Activated CD4-positive, alpha-beta memory T cell treated with anti-CD3 and anti-CD28 coated beads for 36 hours (primary cell): ENCODE data around the gene KCNS1. TPM values are rescaled to one million over a fixed set of nuclear protein-coding genes. Genes with fewer than 3 reads are reported as not detected.

Experiments
- CTCF ChIA-PET: fragments of 350-600 bp; sonication (Branson Sonifier 250); formaldehyde crosslinking; loops from one replicate; lab custom pipeline; 2021; ENCODE audit warnings: antibody characterized with exemption, inconsistent platforms; lab: Charles Lee
- POLR2A ChIA-PET: fragments of 350-600 bp; sonication (Branson Sonifier 250); formaldehyde crosslinking; loops from one replicate; lab custom pipeline; 2021; ENCODE audit warnings: antibody characterized with exemption; lab: Charles Lee
- DNase-seq: peaks from one replicate; pipeline ENCODE4 v3.0.0-alpha.2; 2020
- H3K27ac Mint-ChIP-seq: one replicate; pipeline ENCODE4 v1.8.0; 2021; ENCODE audit warnings: mixed read lengths
- H3K27me3 Mint-ChIP-seq: one replicate; pipeline ENCODE4 v1.8.0; 2021; ENCODE audit warnings: mixed read lengths
- H3K36me3 Mint-ChIP-seq: one replicate; pipeline ENCODE4 v1.8.0; 2021; ENCODE audit warnings: mixed read lengths
- H3K4me1 Mint-ChIP-seq: one replicate; pipeline ENCODE4 v1.8.0; 2021; ENCODE audit warnings: low read depth, mixed read lengths
- H3K4me3 Mint-ChIP-seq: one replicate; pipeline ENCODE4 v1.8.0; 2021; ENCODE audit warnings: mild to moderate bottlenecking, mixed read lengths
- H3K9me3 Mint-ChIP-seq: one replicate; pipeline ENCODE4 v1.8.0; 2021; ENCODE audit warnings: mixed read lengths
- intact Hi-C: fragments of 100-400 bp; cut with micrococcal nuclease; formaldehyde crosslinking; loops from one replicate; pipeline ENCODE4 v1.15.1; 2023
- total RNA-seq, 2 experiments: library from RNA; stranded (reverse); gene quantifications; one replicate each; pipeline ENCODE4 v1.2.3, GENCODE V29; 2021

KCNS1 gene
- total RNA-seq, 2 experiments from 2014 or later, result 0.34 to 0.45 TPM

- intact Hi-C loops, result no loop called here
- no peak overlapping the region for H3K4me3 Mint-ChIP-seq
- POLR2A ChIA-PET, result no interaction called here
Measured at GRCh38 chr20:45092898-45093297, 8.0 kb downstream of the KCNS1 start.

GRCh38 chr20:45091366-45091765 is 9.6 kb downstream of the KCNS1 start:
- H3K36me3 Mint-ChIP-seq, result peaks cover 7% of the 10 kb centered on the region
- ChIA-PET POLR2A (no interaction called here), CTCF (interaction anchor here (7.8 kb wide), 1 partner anchor 21 kb away, joined by 108 read pairs; the partner anchor contains the start of gene WFDC5)
- no peak overlapping the region for H3K4me3 Mint-ChIP-seq
- DNase-seq, result no peak
- no peaks in the 10 kb centered on the region for H3K27me3 Mint-ChIP-seq
- intact Hi-C loops, result no loop called here
- H3K9me3 Mint-ChIP-seq, result no peaks in the 10 kb centered on the region
- no peak overlapping the region for H3K27ac Mint-ChIP-seq
- peaks cover 3% of the 10 kb centered on the region for H3K4me1 Mint-ChIP-seq

More at GRCh38 chr20:45092898-45093297, 8.0 kb downstream of the KCNS1 start:
- no peak for DNase-seq
- no peak overlapping the region for H3K27ac Mint-ChIP-seq
- no peaks in the 10 kb centered on the region for H3K36me3 Mint-ChIP-seq
- CTCF ChIA-PET, result interaction anchor here (0.6 to 7.8 kb wide), 6 partner anchors 13 to 80 kb away, joined by 3 to 185 read pairs (median 80); partner anchors contain the start of gene WFDC5
- peaks cover 6% of the 10 kb centered on the region for H3K4me1 Mint-ChIP-seq
- no peaks in the 10 kb centered on the region for H3K9me3 Mint-ChIP-seq
- peaks cover 9% of the 10 kb centered on the region for H3K27me3 Mint-ChIP-seq

DNA sequence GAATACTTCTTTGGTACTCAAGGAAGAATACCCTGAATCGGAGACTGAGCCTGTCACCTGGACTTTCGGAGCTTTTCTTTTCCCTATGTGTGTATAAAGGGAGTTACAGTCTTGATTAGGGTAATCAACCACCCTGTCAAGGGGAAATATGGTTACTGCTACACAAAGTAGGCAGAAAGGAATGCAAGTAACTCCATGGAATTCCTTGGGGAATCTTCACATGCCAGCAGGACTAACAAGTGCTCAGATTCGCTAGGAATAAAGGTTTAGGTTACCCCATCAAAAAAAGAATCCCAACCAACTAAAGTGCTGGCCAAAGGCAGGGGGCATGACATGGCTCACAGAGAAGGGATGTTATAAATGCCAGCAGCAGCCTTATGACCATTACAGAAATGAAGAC is 10.4 kb downstream of the KCNS1 start:
- CTCF ChIA-PET, result interaction anchor here (1.3 kb wide), 1 partner anchor 46 kb away, joined by 4 read pairs; no protein-coding TSS in a partner anchor
- Mint-ChIP-seq H3K27me3 (no peaks in the 10 kb centered on the region), H3K9me3 (no peaks in the 10 kb centered on the region), H3K4me1 (peaks cover 3% of the 10 kb centered on the region), H3K36me3 (peaks cover 14% of the 10 kb centered on the region), H3K4me3 (no peak overlapping the region), H3K27ac (no peak overlapping the region)
- POLR2A ChIA-PET, result no interaction called here
- no peak for DNase-seq
- intact Hi-C loops, result no loop called here

- no peaks in the 10 kb centered on the region for H3K9me3 Mint-ChIP-seq
Measured at GRCh38 chr20:45088247-45088646, 12.7 kb downstream of the KCNS1 start.

DNA sequence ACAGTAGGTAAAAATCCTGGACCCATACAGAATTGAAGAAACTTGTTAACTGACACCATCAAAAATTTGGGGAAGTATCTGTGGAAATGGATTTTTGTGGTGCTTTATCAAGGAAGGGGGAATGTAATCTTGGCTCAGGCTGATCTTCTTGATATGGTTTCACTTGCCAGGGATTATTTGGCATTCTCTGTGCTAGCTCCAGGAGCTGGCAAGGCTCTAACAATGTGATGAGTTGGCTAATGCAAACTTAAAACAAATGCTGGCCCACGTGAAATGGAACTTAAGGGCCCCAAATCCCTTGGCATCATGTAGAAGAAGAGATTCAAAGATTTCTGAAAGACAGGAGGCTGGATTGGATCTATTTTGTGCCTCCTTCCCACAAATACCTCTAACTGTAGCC is 13.1 kb downstream of the KCNS1 start:
- Mint-ChIP-seq H3K4me3 (no peak overlapping the region), H3K9me3 (no peaks in the 10 kb centered on the region), H3K4me1 (no peaks in the 10 kb centered on the region), H3K27ac (no peak overlapping the region), H3K27me3 (no peaks in the 10 kb centered on the region), H3K36me3 (peaks cover 25% of the 10 kb centered on the region)
- DNase-seq, result no peak
- intact Hi-C loops, result no loop called here
- ChIA-PET CTCF (interaction anchor here (1.9 kb wide), 1 partner anchor 9 kb away, joined by 7 read pairs; no protein-coding TSS in a partner anchor), POLR2A (no interaction called here)

More at GRCh38 chr20:45088247-45088646, 12.7 kb downstream of the KCNS1 start:
- DNase-seq, result no peak
- ChIA-PET POLR2A (no interaction called here), CTCF (interaction anchor here (0.6 to 1.9 kb wide), 2 partner anchors 8 to 44 kb away, joined by 3 to 7 read pairs; no protein-coding TSS in a partner anchor)
- Mint-ChIP-seq H3K4me3 (no peak overlapping the region), H3K36me3 (peaks cover 21% of the 10 kb centered on the region), H3K4me1 (no peaks in the 10 kb centered on the region), H3K27ac (no peak overlapping the region), H3K27me3 (no peaks in the 10 kb centered on the region)
- intact Hi-C loops, result no loop called here

DNA sequence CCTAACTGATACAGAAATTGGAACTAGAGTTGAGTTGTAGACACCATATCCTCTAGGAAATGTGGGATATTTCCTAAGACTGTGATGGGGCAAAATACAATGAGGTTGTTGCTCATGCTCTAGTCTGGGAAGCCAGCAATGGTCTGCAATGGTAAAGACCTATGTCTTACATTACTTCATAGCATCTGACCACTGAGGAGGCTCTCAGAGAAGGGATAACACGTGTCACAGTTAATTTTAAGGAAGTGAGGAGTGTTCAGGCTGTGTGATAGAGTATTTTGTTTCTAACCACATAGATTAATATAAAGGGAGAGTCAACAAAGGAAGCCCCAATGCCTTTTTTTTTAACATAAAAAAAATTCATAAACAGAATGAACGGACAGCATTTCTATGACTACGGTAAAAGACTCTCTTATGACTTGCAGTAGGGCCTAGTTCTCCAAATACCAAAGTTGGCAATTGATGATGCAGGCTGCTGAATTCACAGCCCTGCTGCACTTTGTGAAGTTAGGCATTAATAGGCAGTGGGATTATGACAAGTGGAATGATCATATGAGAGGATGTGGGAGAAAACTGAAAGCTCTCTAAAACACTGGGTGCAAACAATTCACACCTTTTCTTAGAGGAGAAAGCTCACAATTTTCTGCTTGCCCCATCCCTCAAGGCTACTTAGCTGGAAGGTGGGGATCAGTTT is 13.7 kb downstream of the KCNS1 start:
- H3K4me3 Mint-ChIP-seq, result no peak overlapping the region
- H3K36me3 Mint-ChIP-seq, result peaks cover 30% of the 10 kb centered on the region
- ChIA-PET POLR2A (no interaction called here), CTCF (interaction anchor here (1.1 to 1.9 kb wide), 2 partner anchors 9 to 12 kb away, joined by 3 to 7 read pairs; no protein-coding TSS in a partner anchor)
- H3K4me1 Mint-ChIP-seq, result no peaks in the 10 kb centered on the region
- intact Hi-C loops, result no loop called here
- H3K27me3 Mint-ChIP-seq, result no peaks in the 10 kb centered on the region
- H3K27ac Mint-ChIP-seq, result no peak overlapping the region
- H3K9me3 Mint-ChIP-seq, result no peaks in the 10 kb centered on the region
- no peak for DNase-seq

DNA sequence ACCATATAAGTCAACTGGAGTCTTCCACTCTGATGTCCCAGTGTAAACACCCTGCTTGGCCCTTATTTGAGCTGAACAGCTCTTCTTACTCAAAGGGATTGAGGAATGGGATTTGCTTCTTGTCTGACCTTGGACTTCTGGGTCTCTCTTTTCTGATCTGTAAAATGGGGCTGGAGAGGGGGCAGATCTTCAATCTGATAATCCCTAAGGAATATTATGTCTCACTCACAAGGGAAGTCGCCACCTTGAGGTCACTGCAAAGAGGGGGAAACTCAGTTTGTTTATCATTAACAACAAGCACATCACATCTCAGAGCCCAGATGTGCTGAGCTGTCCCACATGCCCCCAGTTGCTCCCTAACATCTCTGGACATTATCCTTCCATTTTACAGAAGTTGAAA is 15.1 kb downstream of the KCNS1 start:
- Mint-ChIP-seq H3K27ac (no peak overlapping the region), H3K27me3 (no peaks in the 10 kb centered on the region), H3K36me3 (peaks cover 43% of the 10 kb centered on the region), H3K4me3 (no peak overlapping the region), H3K9me3 (peaks cover 6% of the 10 kb centered on the region), H3K4me1 (no peaks in the 10 kb centered on the region)
- no peak for DNase-seq
- intact Hi-C loops, result no loop called here
- ChIA-PET CTCF (interaction anchor here (1.0 to 1.1 kb wide), 3 partner anchors 10 to 75 kb away, joined by 3 to 4 read pairs (median 3); no protein-coding TSS in a partner anchor), POLR2A (no interaction called here)

- H3K27me3 Mint-ChIP-seq, result no peaks in the 10 kb centered on the region
Measured at GRCh38 chr20:45085289-45085688, 15.6 kb downstream of the KCNS1 start.

DNA sequence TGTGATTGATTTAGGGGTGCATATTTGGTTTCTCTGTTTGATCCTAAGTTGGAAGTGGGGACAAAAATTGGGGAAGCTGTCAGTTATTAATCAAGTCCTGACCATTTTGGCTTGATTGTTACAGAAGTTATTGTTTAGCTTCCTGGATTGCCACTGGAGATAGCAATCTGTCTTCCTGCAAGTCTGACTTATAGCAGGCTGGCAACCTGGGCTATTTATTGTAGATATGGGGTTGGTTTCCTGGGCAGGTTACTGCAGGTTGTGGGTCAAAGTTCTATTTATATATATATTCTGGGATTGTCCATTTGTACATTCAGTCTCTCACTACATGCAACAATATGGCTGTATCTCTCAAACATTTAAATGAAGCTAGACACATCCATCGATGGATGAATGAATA is 17.8 kb downstream of the KCNS1 start:
- CTCF ChIA-PET, result interaction anchor here (0.6 to 3.8 kb wide), 2 partner anchors 13 to 364 kb away, joined by 3 to 24 read pairs; no protein-coding TSS in a partner anchor
- POLR2A ChIA-PET, result interaction anchor here (0.8 to 0.9 kb wide), 2 partner anchors 11 to 13 kb away, joined by 3 read pairs; no protein-coding TSS in a partner anchor
- intact Hi-C loops, result no loop called here
- Mint-ChIP-seq H3K9me3 (peaks cover 9% of the 10 kb centered on the region), H3K36me3 (peaks cover 64% of the 10 kb centered on the region), H3K27me3 (no peaks in the 10 kb centered on the region), H3K4me3 (no peak overlapping the region), H3K27ac (no peak overlapping the region), H3K4me1 (no peaks in the 10 kb centered on the region)
- no peak for DNase-seq

More at GRCh38 chr20:45085289-45085688, 15.6 kb downstream of the KCNS1 start:
- peaks cover 49% of the 10 kb centered on the region for H3K36me3 Mint-ChIP-seq
- H3K4me1 Mint-ChIP-seq, result no peaks in the 10 kb centered on the region
- ChIA-PET POLR2A (no interaction called here), CTCF (interaction anchor here (1.0 kb wide), 2 partner anchors 11 to 75 kb away, joined by 3 to 4 read pairs; no protein-coding TSS in a partner anchor)
- peaks cover 9% of the 10 kb centered on the region for H3K9me3 Mint-ChIP-seq
- H3K27ac Mint-ChIP-seq, result no peak overlapping the region
- intact Hi-C loops, result no loop called here
- H3K4me3 Mint-ChIP-seq, result no peak overlapping the region
- no peak for DNase-seq

- H3K27me3 Mint-ChIP-seq, result no peaks in the 10 kb centered on the region
- CTCF ChIA-PET, result interaction anchor here (0.6 to 3.8 kb wide), 2 partner anchors 13 to 365 kb away, joined by 3 to 24 read pairs; no protein-coding TSS in a partner anchor
- peaks cover 9% of the 10 kb centered on the region for H3K9me3 Mint-ChIP-seq
- no peak overlapping the region for H3K4me3 Mint-ChIP-seq
- POLR2A ChIA-PET, result interaction anchor here (0.8 to 0.9 kb wide), 2 partner anchors 10 to 13 kb away, joined by 3 read pairs; no protein-coding TSS in a partner anchor
- no peak for DNase-seq
- no peaks in the 10 kb centered on the region for H3K4me1 Mint-ChIP-seq
- no peak overlapping the region for H3K27ac Mint-ChIP-seq
- H3K36me3 Mint-ChIP-seq, result peaks cover 66% of the 10 kb centered on the region
- intact Hi-C loops, result no loop called here
Measured at GRCh38 chr20:45082468-45082867, 18.5 kb downstream of the KCNS1 start.

DNA sequence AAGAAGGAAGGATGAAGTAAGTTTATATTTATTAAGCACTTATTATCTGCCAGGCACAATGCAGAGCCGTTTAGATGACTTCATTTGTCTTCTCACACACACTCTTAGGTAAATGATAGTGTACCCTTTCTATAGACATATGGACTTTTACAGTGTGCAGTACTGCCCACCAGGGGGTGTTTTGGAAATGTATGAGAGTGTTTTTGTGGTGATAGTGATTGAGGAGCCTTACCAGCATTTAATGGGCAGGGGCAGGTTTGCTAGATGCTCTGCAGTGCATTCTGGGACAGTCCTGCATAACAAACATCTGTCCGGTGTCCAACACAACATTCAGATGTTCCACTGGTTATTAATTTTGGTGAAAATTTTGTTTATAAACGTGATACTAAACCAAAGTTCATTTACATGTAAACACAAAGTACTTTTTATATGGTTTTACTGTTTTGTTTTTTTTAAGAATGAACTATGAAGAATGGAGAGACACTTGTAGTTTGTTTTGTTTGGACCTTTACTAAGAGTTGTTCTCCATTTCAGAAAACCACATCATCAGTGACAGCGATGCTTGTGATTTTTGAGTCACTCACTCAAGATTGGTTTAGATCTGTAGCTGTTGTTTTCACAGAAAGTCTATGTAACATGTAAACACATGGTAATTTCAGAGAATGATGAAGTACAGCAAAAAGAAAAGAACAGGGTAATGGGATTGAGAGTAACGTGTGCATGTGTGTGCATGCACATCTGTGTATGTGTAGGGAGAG is 19.9 kb downstream of the KCNS1 start:
- Mint-ChIP-seq H3K9me3 (peaks cover 9% of the 10 kb centered on the region), H3K27me3 (no peaks in the 10 kb centered on the region), H3K27ac (no peak overlapping the region), H3K36me3 (peaks cover 69% of the 10 kb centered on the region), H3K4me1 (no peaks in the 10 kb centered on the region), H3K4me3 (no peak overlapping the region)
- POLR2A ChIA-PET, result no interaction called here
- intact Hi-C loops, result no loop called here
- DNase-seq, result no peak
- CTCF ChIA-PET, result interaction anchor here (3.8 kb wide), 1 partner anchor 15 kb away, joined by 24 read pairs; no protein-coding TSS in a partner anchor
